ENCODE results near the gene LSM4. TPM values are rescaled to one million over a fixed set of nuclear protein-coding genes. Genes with fewer than 3 reads are reported as not detected.

The LSM4 gene
- total and polyA plus RNA-seq, 2 of the 13 experiments (the other 11 are each of a cell fraction or from before 2014, with no cell fraction given), result 65.8 to 166 TPM

DNA sequence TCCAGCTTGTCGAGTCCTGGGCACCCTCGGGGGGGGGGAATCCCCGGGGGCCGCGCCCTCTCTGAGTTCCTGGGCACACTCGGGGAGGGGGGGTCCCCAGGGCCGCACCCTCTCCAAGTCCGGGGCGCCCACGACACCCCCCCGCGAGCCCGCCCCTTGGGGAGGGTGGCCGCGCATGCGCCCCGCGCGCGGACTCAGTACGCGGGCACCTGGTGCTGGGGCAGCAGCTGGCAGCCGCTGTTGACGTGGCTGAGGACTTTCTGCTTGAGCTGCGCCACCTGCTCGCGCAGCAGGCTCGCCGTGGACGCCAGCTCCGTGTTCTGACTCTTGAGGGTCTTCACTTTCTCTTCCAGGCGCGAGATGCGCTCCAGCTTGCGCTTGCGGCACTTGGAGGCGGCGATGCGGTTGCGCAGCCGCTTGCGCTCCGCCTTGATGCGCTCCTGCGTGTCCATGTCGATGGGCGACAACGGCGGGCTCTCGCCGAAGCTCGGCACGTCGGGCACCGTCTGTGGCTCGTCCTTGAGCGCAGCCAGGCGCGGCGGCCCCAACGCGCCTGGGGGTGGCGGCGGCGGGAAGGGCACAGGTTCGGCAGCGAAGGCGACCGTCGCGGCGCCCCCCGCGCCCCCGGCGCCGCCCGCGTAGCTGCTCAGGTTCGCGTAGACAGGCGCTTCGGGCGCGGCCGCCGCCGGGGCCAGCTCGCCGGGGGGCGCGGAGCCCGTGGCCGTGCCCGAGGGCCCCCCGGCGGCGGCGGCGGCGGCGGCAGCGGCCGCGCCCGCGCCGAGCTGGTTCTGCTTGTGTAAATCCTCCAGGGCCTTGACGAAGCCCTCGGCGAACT is 42.4 kb downstream of the LSM4 start (continued):
- TF ChIP-seq, protein P1, sequence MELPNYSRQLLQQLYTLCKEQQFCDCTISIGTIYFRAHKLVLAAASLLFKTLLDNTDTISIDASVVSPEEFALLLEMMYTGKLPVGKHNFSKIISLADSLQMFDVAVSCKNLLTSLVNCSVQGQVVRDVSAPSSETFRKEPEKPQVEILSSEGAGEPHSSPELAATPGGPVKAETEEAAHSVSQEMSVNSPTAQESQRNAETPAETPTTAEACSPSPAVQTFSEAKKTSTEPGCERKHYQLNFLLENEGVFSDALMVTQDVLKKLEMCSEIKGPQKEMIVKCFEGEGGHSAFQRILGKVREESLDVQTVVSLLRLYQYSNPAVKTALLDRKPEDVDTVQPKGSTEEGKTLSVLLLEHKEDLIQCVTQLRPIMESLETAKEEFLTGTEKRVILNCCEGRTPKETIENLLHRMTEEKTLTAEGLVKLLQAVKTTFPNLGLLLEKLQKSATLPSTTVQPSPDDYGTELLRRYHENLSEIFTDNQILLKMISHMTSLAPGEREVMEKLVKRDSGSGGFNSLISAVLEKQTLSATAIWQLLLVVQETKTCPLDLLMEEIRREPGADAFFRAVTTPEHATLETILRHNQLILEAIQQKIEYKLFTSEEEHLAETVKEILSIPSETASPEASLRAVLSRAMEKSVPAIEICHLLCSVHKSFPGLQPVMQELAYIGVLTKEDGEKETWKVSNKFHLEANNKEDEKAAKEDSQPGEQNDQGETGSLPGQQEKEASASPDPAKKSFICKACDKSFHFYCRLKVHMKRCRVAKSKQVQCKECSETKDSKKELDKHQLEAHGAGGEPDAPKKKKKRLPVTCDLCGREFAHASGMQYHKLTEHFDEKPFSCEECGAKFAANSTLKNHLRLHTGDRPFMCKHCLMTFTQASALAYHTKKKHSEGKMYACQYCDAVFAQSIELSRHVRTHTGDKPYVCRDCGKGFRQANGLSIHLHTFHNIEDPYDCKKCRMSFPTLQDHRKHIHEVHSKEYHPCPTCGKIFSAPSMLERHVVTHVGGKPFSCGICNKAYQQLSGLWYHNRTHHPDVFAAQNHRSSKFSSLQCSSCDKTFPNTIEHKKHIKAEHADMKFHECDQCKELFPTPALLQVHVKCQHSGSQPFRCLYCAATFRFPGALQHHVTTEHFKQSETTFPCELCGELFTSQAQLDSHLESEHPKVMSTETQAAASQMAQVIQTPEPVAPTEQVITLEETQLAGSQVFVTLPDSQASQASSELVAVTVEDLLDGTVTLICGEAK (IDR thresholded peaks at IDR 0.05), result no peak
- TF ChIP-seq, protein P1 (CRISPR knock-in tag; IDR thresholded peaks at IDR 0.05), result no peak
- TF ChIP-seq, protein P2, sequence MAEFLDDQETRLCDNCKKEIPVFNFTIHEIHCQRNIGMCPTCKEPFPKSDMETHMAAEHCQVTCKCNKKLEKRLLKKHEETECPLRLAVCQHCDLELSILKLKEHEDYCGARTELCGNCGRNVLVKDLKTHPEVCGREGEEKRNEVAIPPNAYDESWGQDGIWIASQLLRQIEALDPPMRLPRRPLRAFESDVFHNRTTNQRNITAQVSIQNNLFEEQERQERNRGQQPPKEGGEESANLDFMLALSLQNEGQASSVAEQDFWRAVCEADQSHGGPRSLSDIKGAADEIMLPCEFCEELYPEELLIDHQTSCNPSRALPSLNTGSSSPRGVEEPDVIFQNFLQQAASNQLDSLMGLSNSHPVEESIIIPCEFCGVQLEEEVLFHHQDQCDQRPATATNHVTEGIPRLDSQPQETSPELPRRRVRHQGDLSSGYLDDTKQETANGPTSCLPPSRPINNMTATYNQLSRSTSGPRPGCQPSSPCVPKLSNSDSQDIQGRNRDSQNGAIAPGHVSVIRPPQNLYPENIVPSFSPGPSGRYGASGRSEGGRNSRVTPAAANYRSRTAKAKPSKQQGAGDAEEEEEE (CRISPR knock-in tag; IDR thresholded peaks at IDR 0.05; ENCODE audit: borderline replicate concordance), result no peak
- TF ChIP-seq, protein P3, sequence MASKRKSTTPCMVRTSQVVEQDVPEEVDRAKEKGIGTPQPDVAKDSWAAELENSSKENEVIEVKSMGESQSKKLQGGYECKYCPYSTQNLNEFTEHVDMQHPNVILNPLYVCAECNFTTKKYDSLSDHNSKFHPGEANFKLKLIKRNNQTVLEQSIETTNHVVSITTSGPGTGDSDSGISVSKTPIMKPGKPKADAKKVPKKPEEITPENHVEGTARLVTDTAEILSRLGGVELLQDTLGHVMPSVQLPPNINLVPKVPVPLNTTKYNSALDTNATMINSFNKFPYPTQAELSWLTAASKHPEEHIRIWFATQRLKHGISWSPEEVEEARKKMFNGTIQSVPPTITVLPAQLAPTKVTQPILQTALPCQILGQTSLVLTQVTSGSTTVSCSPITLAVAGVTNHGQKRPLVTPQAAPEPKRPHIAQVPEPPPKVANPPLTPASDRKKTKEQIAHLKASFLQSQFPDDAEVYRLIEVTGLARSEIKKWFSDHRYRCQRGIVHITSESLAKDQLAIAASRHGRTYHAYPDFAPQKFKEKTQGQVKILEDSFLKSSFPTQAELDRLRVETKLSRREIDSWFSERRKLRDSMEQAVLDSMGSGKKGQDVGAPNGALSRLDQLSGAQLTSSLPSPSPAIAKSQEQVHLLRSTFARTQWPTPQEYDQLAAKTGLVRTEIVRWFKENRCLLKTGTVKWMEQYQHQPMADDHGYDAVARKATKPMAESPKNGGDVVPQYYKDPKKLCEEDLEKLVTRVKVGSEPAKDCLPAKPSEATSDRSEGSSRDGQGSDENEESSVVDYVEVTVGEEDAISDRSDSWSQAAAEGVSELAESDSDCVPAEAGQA (IDR thresholded peaks at IDR 0.05; ENCODE audit: low read depth), result no peak
- TF ChIP-seq, protein P3 (CRISPR knock-in tag; IDR thresholded peaks at IDR 0.05; ENCODE audit: borderline replicate concordance), result no peak
- TF ChIP-seq, protein P4, sequence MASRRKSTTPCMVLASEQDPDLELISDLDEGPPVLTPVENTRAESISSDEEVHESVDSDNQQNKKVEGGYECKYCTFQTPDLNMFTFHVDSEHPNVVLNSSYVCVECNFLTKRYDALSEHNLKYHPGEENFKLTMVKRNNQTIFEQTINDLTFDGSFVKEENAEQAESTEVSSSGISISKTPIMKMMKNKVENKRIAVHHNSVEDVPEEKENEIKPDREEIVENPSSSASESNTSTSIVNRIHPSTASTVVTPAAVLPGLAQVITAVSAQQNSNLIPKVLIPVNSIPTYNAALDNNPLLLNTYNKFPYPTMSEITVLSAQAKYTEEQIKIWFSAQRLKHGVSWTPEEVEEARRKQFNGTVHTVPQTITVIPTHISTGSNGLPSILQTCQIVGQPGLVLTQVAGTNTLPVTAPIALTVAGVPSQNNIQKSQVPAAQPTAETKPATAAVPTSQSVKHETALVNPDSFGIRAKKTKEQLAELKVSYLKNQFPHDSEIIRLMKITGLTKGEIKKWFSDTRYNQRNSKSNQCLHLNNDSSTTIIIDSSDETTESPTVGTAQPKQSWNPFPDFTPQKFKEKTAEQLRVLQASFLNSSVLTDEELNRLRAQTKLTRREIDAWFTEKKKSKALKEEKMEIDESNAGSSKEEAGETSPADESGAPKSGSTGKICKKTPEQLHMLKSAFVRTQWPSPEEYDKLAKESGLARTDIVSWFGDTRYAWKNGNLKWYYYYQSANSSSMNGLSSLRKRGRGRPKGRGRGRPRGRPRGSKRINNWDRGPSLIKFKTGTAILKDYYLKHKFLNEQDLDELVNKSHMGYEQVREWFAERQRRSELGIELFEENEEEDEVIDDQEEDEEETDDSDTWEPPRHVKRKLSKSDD (CRISPR knock-in tag; IDR thresholded peaks at IDR 0.05; ENCODE audit: low read depth), result no peak
- TF ChIP-seq AHR (CRISPR knock-in tag; IDR thresholded peaks at IDR 0.05) (no peak), NFE2 (CRISPR knock-in tag; IDR thresholded peaks at IDR 0.05) (no peak)
